ENCODE data around the gene CMTM2. TPM values are rescaled to one million over a fixed set of nuclear protein-coding genes. Genes with fewer than 3 reads are reported as not detected.

CMTM2 gene
- total RNA-seq, 2 experiments from 2014 or later: 0.19 to 0.91 TPM

GRCh38 chr16:66549284-66550131 is 29.8 kb upstream of the CMTM2 start, which contains the start of gene TK2:
TSS of gene TK2 (minus strand) at chr16:66550122. CDS start at chr16:66550061, 61 bp downstream.
- H3K36me3 ChIP-seq (ENCODE audit: insufficient read depth, low read length): peaks cover 10% of the 10 kb centered on the region; the same call in 1 of the 2 replicates
- no peaks in the 10 kb centered on the region for H3K9me2 ChIP-seq (ENCODE audit: insufficient read depth, low read length)
- peak; percentile 43 for DNase-seq (ENCODE audit: low spot score)
- ChIA-PET POLR2A (no interaction called here), CTCF (ENCODE audit: unreplicated experiment) (no interaction called here)
- BruUV-seq (replicated peaks): no TSS peak
- peak within 1 kb of the TSS; percentile 77 for H2AFZ ChIP-seq (ENCODE audit: low read length)
- TF ChIP-seq, protein P1, sequence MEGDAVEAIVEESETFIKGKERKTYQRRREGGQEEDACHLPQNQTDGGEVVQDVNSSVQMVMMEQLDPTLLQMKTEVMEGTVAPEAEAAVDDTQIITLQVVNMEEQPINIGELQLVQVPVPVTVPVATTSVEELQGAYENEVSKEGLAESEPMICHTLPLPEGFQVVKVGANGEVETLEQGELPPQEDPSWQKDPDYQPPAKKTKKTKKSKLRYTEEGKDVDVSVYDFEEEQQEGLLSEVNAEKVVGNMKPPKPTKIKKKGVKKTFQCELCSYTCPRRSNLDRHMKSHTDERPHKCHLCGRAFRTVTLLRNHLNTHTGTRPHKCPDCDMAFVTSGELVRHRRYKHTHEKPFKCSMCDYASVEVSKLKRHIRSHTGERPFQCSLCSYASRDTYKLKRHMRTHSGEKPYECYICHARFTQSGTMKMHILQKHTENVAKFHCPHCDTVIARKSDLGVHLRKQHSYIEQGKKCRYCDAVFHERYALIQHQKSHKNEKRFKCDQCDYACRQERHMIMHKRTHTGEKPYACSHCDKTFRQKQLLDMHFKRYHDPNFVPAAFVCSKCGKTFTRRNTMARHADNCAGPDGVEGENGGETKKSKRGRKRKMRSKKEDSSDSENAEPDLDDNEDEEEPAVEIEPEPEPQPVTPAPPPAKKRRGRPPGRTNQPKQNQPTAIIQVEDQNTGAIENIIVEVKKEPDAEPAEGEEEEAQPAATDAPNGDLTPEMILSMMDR (conservative IDR thresholded peaks at IDR 0.05; ENCODE audit: low read length): peak; percentile 45; the same call in 1 of the 2 replicates
- no peak for TF ChIP-seq EZH2phosphoT487 (IDR thresholded peaks at IDR 0.05; ENCODE audit: borderline replicate concordance, low read depth, low read length)
- peaks cover 13% of the 10 kb centered on the region; the same call in 1 of the 2 replicates for H4K20me1 ChIP-seq (ENCODE audit: insufficient read depth, low read length)
- peaks cover 18% of the 10 kb centered on the region for H3K79me2 ChIP-seq (ENCODE audit: insufficient read depth, low read depth, low read length)
- intact Hi-C loops (cut with micrococcal nuclease; ENCODE audit: unreplicated experiment): loop anchor here (5.0 kb wide), 1 partner anchor 53 kb away; the partner anchor contains the start of gene CMTM3
- no peaks in the 10 kb centered on the region for H3K9me3 ChIP-seq (ENCODE audit: low read length)
- peaks cover 63% of the 10 kb centered on the region for H3K4me1 ChIP-seq (ENCODE audit: insufficient read depth, low read length, poor library complexity, severe bottlenecking)
- peak within 1 kb of the TSS; percentile 78 for H3K4me2 ChIP-seq (ENCODE audit: low read length)
- H3K4me3 ChIP-seq (ENCODE audit: low read depth, low read length, poor library complexity, severe bottlenecking): peak within 1 kb of the TSS; percentile 56
- no peak within 1 kb of the TSS for H3K27ac ChIP-seq (ENCODE audit: low read depth, low read length, poor library complexity, severe bottlenecking)

GRCh38 chr16:66551348-66551759 is 27.9 kb upstream of the CMTM2 start:
- H3K9me3 ChIP-seq (ENCODE audit: low read length): no peaks in the 10 kb centered on the region
- peaks cover 73% of the 10 kb centered on the region for H3K4me1 ChIP-seq (ENCODE audit: insufficient read depth, low read length, poor library complexity, severe bottlenecking)
- no peak for TF ChIP-seq EZH2phosphoT487 (IDR thresholded peaks at IDR 0.05; ENCODE audit: borderline replicate concordance, low read depth, low read length)
- TF ChIP-seq, protein P1 (conservative IDR thresholded peaks at IDR 0.05; ENCODE audit: low read length): peak; percentile 68
- H3K4me2 ChIP-seq (ENCODE audit: low read length): peak overlapping the region; percentile 95
- H3K36me3 ChIP-seq (ENCODE audit: insufficient read depth, low read length): peaks cover 27% of the 10 kb centered on the region
- H3K79me2 ChIP-seq (ENCODE audit: insufficient read depth, low read depth, low read length): peaks cover 28% of the 10 kb centered on the region
- H2AFZ ChIP-seq (ENCODE audit: low read length): peak overlapping the region; percentile 89
- peak; percentile 82 for DNase-seq (ENCODE audit: low spot score)
- peak overlapping the region; percentile 75 for H3K4me3 ChIP-seq (ENCODE audit: low read depth, low read length, poor library complexity, severe bottlenecking)
- H3K27ac ChIP-seq (ENCODE audit: low read depth, low read length, poor library complexity, severe bottlenecking): peak overlapping the region; percentile 68
- CTCF ChIA-PET (ENCODE audit: unreplicated experiment): interaction anchor here (1.2 kb wide), 1 partner anchor 34 kb away, joined by 3 read pairs; no protein-coding TSS in a partner anchor
- peaks cover 13% of the 10 kb centered on the region; the same call in 1 of the 2 replicates for H4K20me1 ChIP-seq (ENCODE audit: insufficient read depth, low read length)
- POLR2A ChIA-PET: interaction anchor here (0.7 to 3.8 kb wide), 11 partner anchors 9 to 75 kb away, joined by 3 to 23 read pairs (median 5); no protein-coding TSS in a partner anchor
- H3K9me2 ChIP-seq (ENCODE audit: insufficient read depth, low read length): no peaks in the 10 kb centered on the region
- BruUV-seq (replicated peaks): no TSS peak
- intact Hi-C loops (cut with micrococcal nuclease; ENCODE audit: unreplicated experiment): loop anchor here (1.0 to 5.0 kb wide), 2 partner anchors 35 to 51 kb away; partner anchors contain the start of gene CMTM3
